HepG2 (cell line): Measurements from ENCODE around the gene ACADVL. TPM values are rescaled to one million over a fixed set of nuclear protein-coding genes. Genes with fewer than 3 reads are reported as not detected.
A peak's percentile ranks its signal among the peaks of the same experiment; 100 is the strongest.

Source experiments
- BHLHE40 ChIP-seq: IDR thresholded peaks from 2 replicates; pipeline ENCODE4 v1.6.1; 2011; ENCODE audit warnings: low read length, improper control_type of control experiment
- CSRNP1 ChIP-seq: sonication (generic); formaldehyde crosslinking; IDR thresholded peaks from 2 replicates; pipeline ENCODE4 v1.8.1; 2023; ENCODE audit warnings: mild to moderate bottlenecking, missing genetic modification reagents
- ELF3 ChIP-seq: IDR thresholded peaks from 2 replicates; pipeline ENCODE4 v1.6.1; 2016; ENCODE audit warnings: missing genetic modification reagents, missing compliant biosample characterization
- FOXA1 ChIP-seq, 2 experiments: fragments of 450-650 bp in 1 of 2; sonication (generic) in 1 of 2; formaldehyde crosslinking in 1 of 2; IDR thresholded peaks; 2 replicates each; pipeline versions ENCODE4 v1.4.0 to v1.6.1; 2016 to 2020; ENCODE audit warnings: missing genetic modification reagents in 1 of 2
- FOXJ3 ChIP-seq: sonication (generic); formaldehyde crosslinking; IDR thresholded peaks from 2 replicates; pipeline ENCODE4 v1.4.0; 2020; ENCODE audit warnings: missing genetic modification reagents, mild to moderate bottlenecking, borderline replicate concordance
- GABPB1 ChIP-seq: IDR thresholded peaks from 2 replicates; pipeline ENCODE4 v1.6.1; 2016; ENCODE audit warnings: mild to moderate bottlenecking, missing genetic modification reagents, moderate library complexity, missing compliant biosample characterization
- HOXA5 ChIP-seq: sonication (generic); formaldehyde crosslinking; IDR thresholded peaks from 2 replicates; pipeline ENCODE4 v1.4.0; 2020; ENCODE audit warnings: missing genetic modification reagents
- KLF6 ChIP-seq: IDR thresholded peaks from 2 replicates; pipeline ENCODE4 v1.8.0; 2016; ENCODE audit warnings: missing biosample characterization, missing genetic modification reagents
- MAX ChIP-seq: IDR thresholded peaks from 2 replicates; pipeline ENCODE4 v1.6.1; 2012; ENCODE audit warnings: inconsistent platforms
- MXI1 ChIP-seq: IDR thresholded peaks from 3 replicates; pipeline ENCODE4 v1.6.1; 2012; ENCODE audit warnings: low read depth, low read length, inconsistent platforms, borderline replicate concordance
- MYC ChIP-seq: sonication (generic); formaldehyde crosslinking; IDR thresholded peaks from 2 replicates; pipeline ENCODE4 v1.9.0; 2021; ENCODE audit warnings: missing genetic modification reagents, borderline replicate concordance
- PBX2 ChIP-seq: IDR thresholded peaks from 2 replicates; pipeline ENCODE4 v1.6.1; 2016; ENCODE audit warnings: control low read depth
- PTBP1 ChIP-seq: fragments of 200-400 bp; formaldehyde crosslinking; IDR thresholded peaks from 2 replicates; pipeline ENCODE4 v1.6.1; 2018; ENCODE audit warnings: low read length, low read depth; ENCODE audit not compliant: poor library complexity, severe bottlenecking
- SPEN ChIP-seq: sonication (generic); formaldehyde crosslinking; IDR thresholded peaks from 2 replicates; pipeline ENCODE4 v1.5.1; 2020; ENCODE audit warnings: low read depth, mild to moderate bottlenecking, missing genetic modification reagents
- THAP11 ChIP-seq: IDR thresholded peaks from 2 replicates; pipeline ENCODE4 v1.6.1; 2016; ENCODE audit warnings: missing biosample characterization, missing genetic modification reagents
- XRCC5 ChIP-seq: fragments of 200-400 bp; formaldehyde crosslinking; optimal IDR thresholded peaks from 2 replicates; pipeline ENCODE3; 2017; ENCODE audit warnings: mild to moderate bottlenecking, low read length
- ZEB1 ChIP-seq: IDR thresholded peaks from 2 replicates; pipeline ENCODE4 v1.6.1; 2012; ENCODE audit warnings: mild to moderate bottlenecking, low read depth, inconsistent platforms; ENCODE audit not compliant: insufficient replicate concordance
- ZFY ChIP-seq: sonication (generic); formaldehyde crosslinking; IDR thresholded peaks from 2 replicates; pipeline ENCODE4 v1.4.0; 2020; ENCODE audit warnings: missing genetic modification reagents
- ZNF17 ChIP-seq: sonication (generic); formaldehyde crosslinking; IDR thresholded peaks from 2 replicates; pipeline ENCODE4 v1.5.0; 2020; ENCODE audit warnings: mild to moderate bottlenecking, missing genetic modification reagents
- ZNF230 ChIP-seq: sonication (generic); formaldehyde crosslinking; IDR thresholded peaks from 2 replicates; pipeline ENCODE4 v1.4.0; 2020; ENCODE audit warnings: mild to moderate bottlenecking, missing genetic modification reagents
- ZNF331 ChIP-seq: sonication (generic); formaldehyde crosslinking; IDR thresholded peaks from 2 replicates; pipeline ENCODE4 v1.4.0; 2020; ENCODE audit warnings: missing genetic modification reagents
- ZNF570 ChIP-seq: sonication (generic); formaldehyde crosslinking; IDR thresholded peaks from 2 replicates; pipeline ENCODE4 v1.4.0; 2020; ENCODE audit warnings: mild to moderate bottlenecking, missing genetic modification reagents, borderline replicate concordance
- ZNF597 ChIP-seq: sonication (generic); formaldehyde crosslinking; IDR thresholded peaks from 2 replicates; pipeline ENCODE4 v1.5.0; 2020; ENCODE audit warnings: missing genetic modification reagents
- ZNF749 ChIP-seq: sonication (generic); formaldehyde crosslinking; IDR thresholded peaks from 2 replicates; pipeline ENCODE4 v1.8.0; 2022; ENCODE audit warnings: mild to moderate bottlenecking, missing genetic modification reagents, moderate library complexity, borderline replicate concordance
- ZNF879 ChIP-seq: sonication (generic); formaldehyde crosslinking; IDR thresholded peaks from 2 replicates; pipeline ENCODE4 v1.8.1; 2023; ENCODE audit warnings: missing genetic modification reagents
- ZSCAN9 ChIP-seq: IDR thresholded peaks from 2 replicates; pipeline ENCODE4 v1.6.1; 2016; ENCODE audit warnings: borderline replicate concordance
- polyA plus RNA-seq, 8 experiments: library from polyadenylated mRNA; depleted of rRNA in 3 of 8; stranded (reverse) in 7 of 8; unstranded in 1 of 8; fragments of >200 nt; fragmentation: Illumina TruSeq in 4 of 8; extraction: Trizol in 4 of 8; gene quantifications; 2 replicates each; pipeline versions ENCODE4 v1.2.1 to v1.2.3, GENCODE V29; 2011 to 2016; ENCODE audit warnings: low read depth in 4 of 8, missing spikeins in 1 of 8, mixed read lengths in 1 of 8; ENCODE audit not compliant: insufficient read depth in 1 of 8
- total RNA-seq, 5 experiments: library from RNA; depleted of rRNA; stranded (reverse); fragments of >200 nt; fragmentation: Illumina TruSeq; extraction: Trizol; gene quantifications; 2 replicates each; pipeline ENCODE4 v1.2.3, GENCODE V29; 2016; ENCODE audit warnings: low read depth in 1 of 5
- TF ChIP-seq, protein P1 (sequence below): sonication (generic); formaldehyde crosslinking; IDR thresholded peaks from 2 replicates; pipeline ENCODE4 v1.5.0; 2020; ENCODE audit warnings: missing genetic modification reagents

Gene ACADVL
- total and polyA plus RNA-seq, 2 of the 13 experiments (the other 11 are each of a cell fraction or from before 2014, with no cell fraction given), result 219 to 412 TPM

DNA sequence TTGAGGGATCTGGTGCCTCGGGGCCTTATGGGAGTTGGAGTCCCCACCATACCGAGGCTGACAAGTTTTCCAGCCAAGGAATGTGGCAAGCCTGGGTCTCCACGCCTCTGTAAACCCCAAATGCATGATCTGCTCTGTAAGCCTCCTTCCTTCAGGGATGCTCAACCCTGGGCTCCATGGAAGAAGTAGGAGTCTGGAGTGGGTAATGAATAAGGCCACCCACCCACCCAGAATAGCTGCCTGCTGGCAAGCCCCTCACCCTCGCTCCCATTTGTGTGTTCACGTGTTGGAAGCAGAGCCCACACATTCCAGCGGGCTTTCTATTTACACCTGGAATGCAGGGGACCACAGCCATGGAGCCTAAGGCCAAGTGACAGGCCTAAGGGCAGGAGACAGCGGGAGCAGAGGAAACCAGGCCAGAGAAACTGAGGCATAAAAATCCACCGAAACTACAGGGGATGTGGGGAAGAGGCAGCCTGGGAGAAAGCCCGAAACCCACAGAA is 4.6 kb upstream of the ACADVL start (continued):
- TF ChIP-seq FOXJ3 (CRISPR knock-in tag), result 0 out of 2 replicates have a peak, but pooled peaks have one; percentile 25
- peak; percentile 48 for TF ChIP-seq ZEB1
- TF ChIP-seq BHLHE40, result peak; percentile 59
- no peak for TF ChIP-seq FOXA1 (IDR thresholded peaks at IDR 0.05)
- no peak for TF ChIP-seq FOXA1 (CRISPR knock-in tag; IDR thresholded peaks at IDR 0.05)
- no peak for TF ChIP-seq KLF6
- peak; percentile 24; the same call in 1 of the 2 replicates for TF ChIP-seq SPEN (CRISPR knock-in tag)
- peak; percentile 46; the same call in 1 of the 2 replicates for TF ChIP-seq MYC (CRISPR knock-in tag)
- TF ChIP-seq ZNF331, result no peak
- TF ChIP-seq CSRNP1 (CRISPR knock-in tag), result no peak
- TF ChIP-seq GABPB1 (CRISPR knock-in tag), result 0 out of 2 replicates have a peak, but pooled peaks have one; percentile 46
- TF ChIP-seq ZNF879 (CRISPR knock-in tag), result no peak
- 0 out of 2 replicates have a peak, but pooled peaks have one; percentile 10 for TF ChIP-seq ZNF230 (CRISPR knock-in tag)
- TF ChIP-seq MAX, result no peak; the same call in 1 of the 2 replicates
- TF ChIP-seq ELF3, result 0 out of 2 replicates have a peak, but pooled peaks have one; percentile 25
- TF ChIP-seq MXI1, result peak; percentile 23; the same call in 1 of the 3 replicates
- no peak for TF ChIP-seq ZSCAN9 (CRISPR knock-in tag)
- peak; percentile 86; the same call in 1 of the 2 replicates for TF ChIP-seq ZNF597 (CRISPR knock-in tag)
- no peak for TF ChIP-seq ZNF570
- 0 out of 2 replicates have a peak, but pooled peaks have one; percentile 8 for TF ChIP-seq HOXA5 (CRISPR knock-in tag)
- no peak for TF ChIP-seq ZNF749 (CRISPR knock-in tag)
- TF ChIP-seq THAP11 (CRISPR knock-in tag), result no peak; the same call in none of the 2 replicates
- TF ChIP-seq ZNF17 (CRISPR knock-in tag), result no peak
- TF ChIP-seq ZFY, result no peak
- TF ChIP-seq, protein P1, sequence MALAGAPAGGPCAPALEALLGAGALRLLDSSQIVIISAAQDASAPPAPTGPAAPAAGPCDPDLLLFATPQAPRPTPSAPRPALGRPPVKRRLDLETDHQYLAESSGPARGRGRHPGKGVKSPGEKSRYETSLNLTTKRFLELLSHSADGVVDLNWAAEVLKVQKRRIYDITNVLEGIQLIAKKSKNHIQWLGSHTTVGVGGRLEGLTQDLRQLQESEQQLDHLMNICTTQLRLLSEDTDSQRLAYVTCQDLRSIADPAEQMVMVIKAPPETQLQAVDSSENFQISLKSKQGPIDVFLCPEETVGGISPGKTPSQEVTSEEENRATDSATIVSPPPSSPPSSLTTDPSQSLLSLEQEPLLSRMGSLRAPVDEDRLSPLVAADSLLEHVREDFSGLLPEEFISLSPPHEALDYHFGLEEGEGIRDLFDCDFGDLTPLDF (CRISPR knock-in tag), result 0 out of 2 replicates have a peak, but pooled peaks have one; percentile 12
- TF ChIP-seq XRCC5, result no peak
- TF ChIP-seq PTBP1, result no peak
- TF ChIP-seq PBX2 (CRISPR knock-in tag), result 0 out of 2 replicates have a peak, but pooled peaks have one; percentile 18
